SKM-1 treated with dmso at 0.1 percent for 144 hours (cell line): ENCODE measurements around the gene RNASEH2B.
A peak's percentile ranks its signal among the peaks of the same experiment; 100 is the strongest.

ENCODE experiments used
- DNase-seq: peaks from one replicate; lab custom pipeline; 2025; ENCODE audit not compliant: unreplicated experiment; lab: John Stamatoyannopoulos, UW

The RNASEH2B gene, protein sequence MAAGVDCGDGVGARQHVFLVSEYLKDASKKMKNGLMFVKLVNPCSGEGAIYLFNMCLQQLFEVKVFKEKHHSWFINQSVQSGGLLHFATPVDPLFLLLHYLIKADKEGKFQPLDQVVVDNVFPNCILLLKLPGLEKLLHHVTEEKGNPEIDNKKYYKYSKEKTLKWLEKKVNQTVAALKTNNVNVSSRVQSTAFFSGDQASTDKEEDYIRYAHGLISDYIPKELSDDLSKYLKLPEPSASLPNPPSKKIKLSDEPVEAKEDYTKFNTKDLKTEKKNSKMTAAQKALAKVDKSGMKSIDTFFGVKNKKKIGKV

GRCh38 chr13:50909605-50910484 is at the start of gene RNASEH2B:
RNASEH2B (plus strand) TSS chr13:50909791; CDS start chr13:50910077, 286 bp downstream.
- DNase-seq: peak; percentile 63

- DNase-seq: no peak
These were observed 45.1 kb upstream of the RNASEH2B start for GRCh38 chr13:50864492-50864891.

GRCh38 chr13:50866817-50867636 is 42.6 kb upstream of the RNASEH2B start:
- no peak for DNase-seq

GRCh38 chr13:50867637-50867945 is 42.0 kb upstream of the RNASEH2B start:
- no peak for DNase-seq

DNA sequence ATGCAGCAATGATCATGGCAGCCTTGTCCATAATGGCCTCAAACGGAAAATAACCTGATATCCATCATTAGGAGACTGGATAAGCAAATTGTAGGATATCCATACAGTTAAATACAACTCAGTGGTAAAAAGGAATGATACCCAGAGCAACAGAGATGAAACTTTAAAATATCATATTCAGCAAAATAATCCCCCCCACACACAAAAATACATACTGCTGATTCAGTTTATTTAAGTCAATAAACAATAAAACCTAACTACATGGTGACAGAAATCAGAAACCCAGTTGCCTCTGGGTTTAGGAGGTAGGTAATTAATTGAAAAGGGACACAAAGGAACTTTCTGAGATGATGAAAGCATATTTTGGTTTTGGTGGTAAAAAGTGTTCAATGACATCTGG is 38.2 kb upstream of the RNASEH2B start:
- no peak for DNase-seq

DNA sequence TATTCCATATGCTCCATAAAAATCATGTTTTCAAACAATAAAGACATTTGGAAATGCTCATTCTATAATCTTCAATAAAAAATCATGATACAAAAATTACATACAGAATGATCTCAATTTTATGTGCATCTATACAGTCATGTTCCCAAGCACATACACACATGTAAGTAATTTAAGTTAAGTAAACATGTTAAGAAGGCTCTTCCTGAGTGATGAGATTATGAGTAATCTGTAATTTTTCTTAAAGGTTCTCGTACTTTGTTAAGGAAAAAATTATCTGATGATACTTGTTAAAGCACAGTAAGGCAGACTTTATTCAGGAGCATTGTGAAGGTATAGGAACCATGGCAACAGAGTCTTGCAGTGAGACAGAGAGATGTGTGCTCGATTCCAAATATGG is 36.1 kb upstream of the RNASEH2B start:
- no peak for DNase-seq

GRCh38 chr13:50873991-50874390 is 35.6 kb upstream of the RNASEH2B start:
- DNase-seq: no peak

GRCh38 chr13:50882816-50883435 is 26.7 kb upstream of the RNASEH2B start:
- DNase-seq: no peak

DNA sequence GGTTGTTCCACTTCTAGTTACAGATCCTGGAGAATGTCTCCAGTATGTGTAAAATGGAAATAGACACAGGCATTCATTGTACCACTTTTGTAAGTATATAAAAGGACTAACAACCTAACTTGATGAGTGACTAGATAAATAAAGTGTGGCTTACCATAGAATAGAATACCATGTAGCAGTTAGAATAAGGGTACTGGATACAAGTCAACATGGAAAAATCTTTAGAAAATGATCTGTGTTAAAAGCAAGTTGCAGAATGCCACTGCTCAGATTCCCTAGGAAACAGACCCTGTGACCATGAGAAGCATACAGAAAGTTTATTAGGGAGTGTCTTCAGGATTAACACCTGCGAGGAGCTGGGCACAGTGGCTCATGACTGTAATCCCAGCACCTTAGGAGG is 25.9 kb upstream of the RNASEH2B start:
- no peak for DNase-seq

DNA sequence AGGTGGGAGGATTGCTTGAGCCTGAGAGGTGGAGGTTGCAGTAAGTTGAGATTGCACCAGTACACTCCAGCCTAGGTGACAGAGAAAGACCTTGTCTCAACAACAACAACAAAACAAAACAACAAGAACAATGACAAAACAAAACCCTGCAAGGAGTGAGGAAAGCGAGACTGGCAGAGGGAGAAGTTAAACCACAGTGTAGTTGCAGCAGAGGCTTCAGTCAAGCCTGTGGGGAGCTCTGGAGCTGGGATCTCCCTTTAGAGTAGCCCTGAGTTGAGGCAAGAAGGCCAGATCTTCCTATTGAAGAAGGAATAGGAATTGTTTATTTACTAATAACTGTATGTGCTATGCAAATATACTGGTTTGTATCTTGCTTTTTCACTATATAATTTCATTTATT is 25.3 kb upstream of the RNASEH2B start:
- no peak for DNase-seq

DNA sequence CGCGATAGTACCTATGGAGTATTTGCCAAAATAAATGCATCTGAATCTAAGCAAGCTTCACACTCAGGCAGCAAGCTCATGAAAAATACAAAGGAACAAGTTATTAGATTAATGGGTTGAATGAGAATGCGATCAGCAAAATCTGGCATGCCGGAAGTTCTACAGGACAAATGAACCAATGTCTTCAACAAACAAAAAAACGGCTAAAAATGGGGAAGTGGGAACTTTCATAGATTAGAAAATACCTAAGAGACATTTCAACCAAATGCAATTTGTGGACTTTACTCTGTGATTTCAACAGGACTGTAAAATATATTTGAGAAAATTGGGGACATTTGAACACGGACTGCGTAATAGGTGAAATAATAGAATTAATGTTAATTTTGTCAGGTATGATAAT is 22.4 kb upstream of the RNASEH2B start:
- no peak for DNase-seq

- DNase-seq: no peak
These were observed 21.2 kb upstream of the RNASEH2B start for GRCh38 chr13:50888362-50888761.

- DNase-seq: no peak
These were observed 20.3 kb upstream of the RNASEH2B start for GRCh38 chr13:50889317-50889716.

DNA sequence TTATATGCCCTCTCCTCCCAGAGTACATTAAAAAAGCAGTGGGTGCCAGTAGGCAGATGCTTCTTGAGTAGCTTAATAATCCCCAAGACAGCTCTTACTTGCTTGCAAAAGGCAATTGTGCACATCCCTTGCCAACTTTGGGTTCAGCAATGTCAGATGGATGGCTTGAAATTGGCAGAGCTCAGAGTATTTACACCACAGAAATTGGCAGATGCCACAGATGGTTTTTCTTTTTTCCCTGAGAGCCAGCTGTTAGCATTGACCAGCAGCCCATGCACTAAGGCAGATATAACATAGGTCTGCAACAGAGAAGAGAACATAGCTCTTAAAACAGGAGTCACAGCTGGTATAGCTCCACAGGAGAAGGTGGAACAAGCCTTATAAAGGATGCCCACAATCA is 18.4 kb upstream of the RNASEH2B start:
- DNase-seq: no peak

- DNase-seq: no peak
These were observed 17.2 kb upstream of the RNASEH2B start for GRCh38 chr13:50892210-50892944.

DNA sequence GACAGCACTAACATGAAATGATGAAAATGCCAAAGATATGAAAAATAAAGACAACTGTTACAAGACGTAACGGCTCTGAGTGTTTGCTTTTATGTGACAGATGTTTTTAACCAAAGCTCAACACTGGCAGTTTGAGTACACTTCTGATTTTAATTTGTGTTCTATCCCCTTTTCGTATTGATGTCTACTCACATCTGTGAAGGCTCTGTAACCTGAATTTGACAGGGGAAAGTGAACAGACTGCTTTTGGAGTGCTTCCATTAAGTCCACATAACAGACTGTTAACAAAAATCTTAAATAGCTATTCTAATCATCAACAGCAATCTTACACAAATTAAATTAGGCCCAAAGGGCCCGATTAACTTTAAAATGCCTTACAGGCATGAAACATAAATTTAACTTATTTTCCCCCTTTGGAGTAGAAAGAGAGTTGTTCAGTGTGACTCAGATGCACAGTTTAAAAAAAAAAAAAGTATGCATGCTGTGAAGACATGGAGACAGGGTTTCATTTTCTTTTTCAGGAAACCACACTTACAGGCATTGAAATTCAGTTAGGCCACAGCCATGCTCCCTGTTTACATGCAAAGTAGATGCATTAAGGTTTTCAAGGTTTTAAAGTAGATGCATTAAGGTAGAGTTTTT is 16.3 kb upstream of the RNASEH2B start:
- peak; percentile 22 for DNase-seq

- DNase-seq: no peak
These were observed 15.6 kb upstream of the RNASEH2B start for GRCh38 chr13:50894012-50894411.

- no peak for DNase-seq
These were observed 15.1 kb upstream of the RNASEH2B start for GRCh38 chr13:50894504-50894903.

- DNase-seq: no peak
These were observed 11.3 kb upstream of the RNASEH2B start for GRCh38 chr13:50898338-50898737.

DNA sequence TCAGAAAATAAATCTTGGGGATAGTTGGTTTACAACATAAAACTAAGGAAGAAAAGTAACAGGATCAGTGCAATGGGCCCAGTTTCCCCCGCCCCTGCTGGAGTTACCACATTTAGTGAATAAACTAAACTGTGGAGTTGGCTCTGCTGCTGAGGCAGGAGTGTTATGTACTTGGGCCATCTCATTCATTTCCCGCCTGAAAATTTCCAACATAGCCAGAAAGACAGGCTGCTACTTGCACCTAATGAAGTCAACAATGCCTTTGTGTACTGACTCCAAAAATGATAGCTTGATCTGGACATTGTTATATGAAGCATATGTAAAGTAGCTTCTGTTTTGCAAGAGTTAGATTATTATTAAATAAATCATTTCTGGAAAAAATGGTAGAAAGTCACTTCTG is 7.9 kb upstream of the RNASEH2B start:
- no peak for DNase-seq
